Mesenteric fat pad (tissue), 1 donor: ENCODE results near the gene VSX1. TPM values are rescaled to one million over a fixed set of nuclear protein-coding genes. Genes with fewer than 3 reads are reported as not detected.

Source experiments
- DNase-seq: peaks from one replicate; pipeline ENCODE4 v3.0.0-alpha.2; 2020; ENCODE audit warnings: low spot score
- total RNA-seq: library from RNA; stranded (reverse); fragmentation: NEBNext Ultra II Directional; extraction: Animal tissue kit (Norgen Biotek cat#: 25700); gene quantifications from one replicate; pipeline ENCODE4 v1.2.1, GENCODE V29; 2021
- donor health status: DM: yes; HTN: yes; CAD: no.

Gene VSX1
- total RNA-seq, 1 donor from 2014 or later = not detected

- DNase-seq = no peak
These were observed 5.4 kb upstream of the VSX1 start for GRCh38 chr20:25087186-25087929.

GRCh38 chr20:25085756-25086495, 4.0 kb upstream of the VSX1 start:
- no peak for DNase-seq

DNA sequence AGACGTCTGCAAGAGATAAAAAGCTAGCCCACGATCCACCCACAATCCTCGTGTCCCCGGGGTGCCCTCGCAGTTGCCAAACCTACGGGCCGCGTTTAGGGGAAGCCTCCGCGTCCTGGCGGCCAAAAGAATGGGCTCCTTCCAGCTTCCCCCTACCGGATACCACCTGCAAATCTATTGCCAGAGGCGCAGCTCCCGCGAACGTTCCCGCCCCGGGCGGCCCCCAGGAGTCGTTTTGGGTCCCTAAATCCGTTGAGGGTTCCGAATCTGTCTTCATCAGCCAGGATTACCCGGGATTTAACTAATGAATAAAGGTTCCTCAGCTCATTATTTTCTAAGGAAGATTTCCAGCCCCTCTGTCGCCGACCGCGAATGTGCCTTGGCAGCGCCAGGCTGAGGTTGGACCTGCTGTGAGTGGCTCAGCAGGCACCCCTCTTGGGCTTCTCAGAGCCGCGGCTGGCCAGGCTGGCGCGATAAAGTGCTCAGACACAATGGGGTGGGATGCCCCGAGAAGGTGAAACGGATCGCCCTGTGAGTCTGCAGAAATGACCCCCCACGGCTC, 2.8 kb upstream of the VSX1 start:
- no peak for DNase-seq

DNA sequence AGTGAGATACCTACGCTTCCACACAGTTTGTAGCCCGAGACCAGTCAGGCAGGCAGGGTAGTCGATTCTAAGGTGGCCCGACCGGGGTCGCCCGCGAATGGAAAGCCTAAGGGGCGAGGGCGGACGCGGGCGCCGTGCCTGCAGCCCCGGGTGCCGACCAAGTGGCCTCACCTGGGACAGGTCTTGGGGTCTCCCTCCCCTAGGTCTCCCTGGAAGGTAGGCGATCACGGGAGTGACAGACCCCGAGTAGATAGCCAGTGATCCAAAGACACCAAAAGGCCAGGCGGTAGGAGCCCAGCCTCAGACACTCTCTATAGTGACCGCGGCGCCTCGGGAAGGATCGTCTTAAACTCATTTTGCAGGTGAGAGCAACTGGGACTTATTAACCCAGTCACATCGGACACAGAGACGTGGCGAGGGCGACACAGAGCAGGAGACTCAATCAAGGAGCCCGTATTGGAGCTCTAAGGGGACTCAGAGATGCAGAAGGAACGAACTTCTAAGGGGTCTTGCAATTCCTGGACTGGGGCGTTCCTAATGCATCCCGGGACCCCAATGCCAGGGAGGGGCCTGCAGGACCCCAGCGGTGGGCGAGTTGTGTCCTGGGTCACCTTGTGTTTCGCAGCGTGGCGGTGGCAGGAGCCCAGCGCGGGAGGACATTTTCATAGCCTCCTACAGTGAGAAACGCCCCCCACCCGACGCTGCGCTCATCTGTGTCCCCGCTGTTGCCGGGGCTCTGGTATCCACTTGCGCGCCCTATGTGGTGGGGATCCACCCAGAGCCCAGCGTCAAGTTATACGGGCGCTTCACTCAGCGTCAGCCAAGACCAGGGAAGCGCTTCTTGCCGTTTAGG, 2.1 kb upstream of the VSX1 start:
- peak; percentile 81 for DNase-seq

DNA sequence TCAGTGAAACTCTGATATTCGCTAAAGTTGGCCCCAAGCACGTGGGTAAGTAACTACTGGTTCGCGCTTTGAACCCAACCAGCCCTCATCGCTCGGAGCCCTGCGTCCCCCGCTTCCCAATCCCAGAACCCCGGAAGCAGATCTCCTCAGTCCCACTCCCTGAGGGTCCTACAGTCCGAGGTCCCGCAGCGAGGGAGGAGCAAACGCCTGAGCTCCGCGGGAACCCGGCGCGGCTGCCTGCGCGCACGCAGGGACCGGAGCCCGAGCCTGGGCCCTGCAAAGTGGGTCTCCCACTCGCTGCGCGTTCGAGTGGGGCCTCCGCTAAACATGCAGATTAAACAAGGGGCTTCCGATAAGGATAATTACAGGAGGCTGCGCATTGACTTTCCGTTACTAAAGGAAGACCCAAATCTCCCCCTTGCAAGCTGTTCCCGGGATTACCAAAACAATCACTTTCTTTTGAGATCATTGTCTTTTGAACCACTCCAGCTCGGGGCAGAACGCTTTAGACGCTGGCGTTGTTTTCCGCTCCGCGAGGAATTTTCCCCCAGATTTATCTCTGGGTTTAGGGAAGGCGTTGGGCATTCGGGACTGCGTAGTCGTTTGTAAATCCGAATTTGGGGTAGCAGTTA, 1.3 kb upstream of the VSX1 start:
- peak; percentile 57 for DNase-seq

- peak; percentile 51 for DNase-seq
These were observed 545 bp upstream of the VSX1 start for GRCh38 chr20:25082498-25082873.

DNA sequence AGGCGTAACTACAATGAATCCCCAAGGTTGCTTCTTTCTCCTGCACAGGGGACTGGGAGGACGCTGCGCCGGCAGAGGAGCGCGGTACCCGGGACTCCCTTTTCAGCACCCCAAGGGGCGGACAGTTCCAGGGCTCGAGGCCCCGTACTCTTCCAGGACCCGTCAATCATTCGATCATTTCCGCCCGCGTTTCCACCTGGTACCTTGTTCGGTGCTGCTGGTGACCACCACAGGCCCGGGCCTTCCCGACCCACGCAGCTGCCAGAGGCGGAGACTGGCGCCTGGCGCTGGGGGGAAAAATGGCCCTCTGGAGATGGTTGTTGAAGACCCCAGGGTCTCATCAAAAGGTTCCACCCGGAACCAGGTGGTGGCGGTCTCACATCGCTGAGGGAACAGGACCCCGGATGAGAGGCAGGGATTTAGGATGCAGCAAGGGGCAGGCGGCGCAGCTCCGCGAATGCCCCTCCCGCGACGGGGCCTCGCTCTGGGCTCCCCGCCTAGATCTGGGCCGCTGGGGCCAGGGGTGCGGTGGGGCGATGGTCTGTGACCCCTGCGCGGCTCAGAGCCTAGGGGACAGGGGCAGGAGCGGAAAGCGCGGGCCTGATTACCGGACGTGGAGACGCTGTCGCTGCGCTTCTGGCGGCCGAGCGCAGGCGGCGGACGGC, 744 bp downstream of the VSX1 start:
- DNase-seq = peak; percentile 74

DNA sequence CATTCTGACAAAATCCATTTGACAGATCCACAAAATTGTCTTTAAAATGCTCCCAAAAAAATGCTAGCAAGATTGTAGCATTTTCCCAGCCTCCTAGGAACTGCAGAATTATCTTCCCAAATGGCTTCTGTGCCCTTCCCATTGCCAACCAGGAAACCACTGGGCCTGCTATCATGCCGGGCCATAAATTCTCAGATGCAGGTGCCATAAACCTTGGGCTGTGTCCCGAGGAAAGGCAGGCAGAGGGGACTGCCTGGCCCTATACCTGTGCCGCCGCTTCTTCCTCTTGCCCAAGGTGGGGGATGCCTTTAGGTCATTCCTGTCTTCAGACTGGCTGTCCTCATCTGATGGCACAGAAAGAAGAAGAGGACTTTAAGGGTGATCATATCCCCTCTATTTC, 2.8 kb downstream of the VSX1 start:
- DNase-seq = no peak

- DNase-seq = no peak
These were observed 3.3 kb downstream of the VSX1 start for GRCh38 chr20:25078662-25079061.

DNA sequence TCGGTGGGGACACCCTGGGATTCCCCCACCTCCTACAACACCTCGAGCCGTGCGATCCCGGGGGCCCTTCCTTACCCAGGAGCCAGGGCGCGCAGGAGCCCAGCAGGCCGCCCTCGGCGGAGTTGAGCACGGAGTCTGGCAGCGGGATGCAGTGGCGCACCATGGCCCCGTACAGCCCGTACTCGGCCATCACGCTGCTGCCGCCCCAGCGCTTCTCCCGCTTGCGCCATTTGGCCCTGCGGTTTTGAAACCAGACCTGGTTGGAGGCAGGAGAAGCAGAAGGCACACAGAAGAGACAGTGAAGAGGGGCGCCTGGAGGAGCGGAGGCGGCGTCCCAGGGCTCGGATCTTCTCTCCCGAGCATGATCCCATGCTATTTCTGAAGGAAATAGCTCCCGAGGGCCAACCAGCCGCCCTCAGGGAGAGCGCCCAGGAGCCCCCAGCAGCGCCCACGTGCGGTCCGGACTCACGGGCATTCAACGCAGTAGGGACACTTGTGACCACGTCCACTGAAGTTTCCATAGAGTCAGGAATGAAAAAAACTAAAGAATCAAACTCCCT, 4.3 kb downstream of the VSX1 start:
- DNase-seq = no peak

DNA sequence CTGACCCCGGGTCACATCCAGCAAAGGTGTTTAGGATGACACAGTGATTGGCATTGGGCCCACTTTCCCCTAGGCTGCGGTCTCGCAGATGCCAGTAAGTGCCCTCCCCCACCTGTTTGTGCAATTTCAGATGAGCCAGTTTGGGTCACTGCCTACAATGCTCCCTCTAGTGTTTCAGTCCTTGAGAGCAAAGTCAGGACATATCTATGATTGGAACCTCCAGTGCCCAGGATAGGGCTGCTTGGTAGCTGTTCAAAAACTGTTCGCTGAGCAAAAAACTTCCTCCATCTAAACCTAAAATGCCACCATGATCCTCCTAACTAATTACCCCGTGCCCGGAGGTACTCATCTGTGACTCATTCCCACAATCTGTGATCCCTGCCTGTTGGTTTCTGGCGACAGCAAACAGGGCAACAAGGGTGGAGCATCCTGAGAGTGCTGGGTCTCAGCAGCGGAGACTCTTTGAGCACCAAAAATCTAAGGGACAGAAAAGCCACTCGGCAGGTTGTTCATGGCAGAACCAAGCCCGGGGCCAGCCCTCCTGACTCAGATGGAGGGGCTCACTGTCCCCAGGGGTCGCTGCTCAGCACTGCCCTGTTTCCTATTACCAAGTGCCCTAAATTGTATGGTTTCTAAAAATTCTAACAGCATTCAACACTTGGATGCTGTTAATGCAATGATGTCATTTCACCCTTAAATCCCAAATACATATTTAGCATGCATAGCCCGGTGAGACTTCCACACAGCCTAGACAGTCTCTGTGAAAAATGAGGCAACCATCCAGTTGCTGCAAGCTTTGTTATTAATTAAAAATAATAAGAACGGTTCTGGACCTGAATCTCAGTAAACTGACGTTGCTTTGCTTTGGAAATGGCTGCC, 5.0 kb downstream of the VSX1 start:
- no peak for DNase-seq

GRCh38 chr20:25076201-25076600, 5.7 kb downstream of the VSX1 start:
- no peak for DNase-seq

DNA sequence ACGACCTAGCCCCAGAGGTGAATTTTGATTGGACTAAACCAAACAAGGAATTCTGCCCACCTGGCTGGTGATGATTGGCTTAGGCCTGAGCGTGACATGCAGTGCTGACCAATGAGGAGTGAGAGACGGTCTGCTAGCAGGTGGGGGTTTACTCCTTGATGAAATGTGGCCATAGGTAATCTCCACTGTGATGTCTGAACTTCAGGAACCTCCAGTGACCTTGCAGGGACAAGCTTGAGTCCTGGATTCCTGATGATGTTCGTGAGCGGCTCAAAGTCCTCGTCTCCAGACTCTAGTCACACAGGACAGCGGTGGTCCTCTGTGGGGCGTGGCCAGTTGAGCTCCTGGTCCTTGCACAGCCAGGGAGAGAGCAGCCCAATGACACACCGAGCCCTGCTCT, 8.4 kb downstream of the VSX1 start:
- DNase-seq = peak; percentile 64

- DNase-seq = no peak
These were observed 9.6 kb downstream of the VSX1 start for GRCh38 chr20:25072226-25072811.

- DNase-seq = peak; percentile 62
These were observed 10.2 kb downstream of the VSX1 start for GRCh38 chr20:25071734-25072133.

DNA sequence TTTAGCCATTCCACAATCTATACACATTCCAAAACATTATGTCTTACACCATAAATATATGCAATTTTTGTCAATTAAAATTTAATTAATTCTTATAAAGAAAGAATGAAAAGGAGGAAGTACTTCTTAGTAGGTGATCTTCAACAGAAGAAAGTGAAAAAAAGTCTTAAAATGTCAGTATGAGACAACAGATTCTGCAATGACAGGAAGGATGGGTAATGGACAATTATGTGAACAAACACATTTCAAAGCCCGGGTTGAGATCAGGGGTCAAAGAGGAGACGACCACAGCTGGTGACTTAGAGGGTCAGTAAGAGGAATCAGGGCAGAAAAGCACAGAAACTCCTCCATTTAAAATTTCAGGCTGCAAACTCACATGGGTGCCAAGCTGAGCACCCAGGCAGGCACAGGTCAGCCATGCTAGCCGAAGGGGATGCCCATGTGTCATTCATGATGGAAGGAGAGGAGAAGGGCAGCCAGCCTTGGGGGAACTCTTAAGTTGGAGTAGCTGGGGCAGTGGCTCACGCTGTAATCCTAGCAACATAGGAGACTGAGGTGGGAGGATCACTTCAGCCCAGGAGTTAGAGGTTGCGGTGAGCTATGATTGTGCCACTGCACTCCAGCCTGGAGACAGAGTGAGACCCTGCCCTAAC, 11.0 kb downstream of the VSX1 start:
- DNase-seq = no peak

DNA sequence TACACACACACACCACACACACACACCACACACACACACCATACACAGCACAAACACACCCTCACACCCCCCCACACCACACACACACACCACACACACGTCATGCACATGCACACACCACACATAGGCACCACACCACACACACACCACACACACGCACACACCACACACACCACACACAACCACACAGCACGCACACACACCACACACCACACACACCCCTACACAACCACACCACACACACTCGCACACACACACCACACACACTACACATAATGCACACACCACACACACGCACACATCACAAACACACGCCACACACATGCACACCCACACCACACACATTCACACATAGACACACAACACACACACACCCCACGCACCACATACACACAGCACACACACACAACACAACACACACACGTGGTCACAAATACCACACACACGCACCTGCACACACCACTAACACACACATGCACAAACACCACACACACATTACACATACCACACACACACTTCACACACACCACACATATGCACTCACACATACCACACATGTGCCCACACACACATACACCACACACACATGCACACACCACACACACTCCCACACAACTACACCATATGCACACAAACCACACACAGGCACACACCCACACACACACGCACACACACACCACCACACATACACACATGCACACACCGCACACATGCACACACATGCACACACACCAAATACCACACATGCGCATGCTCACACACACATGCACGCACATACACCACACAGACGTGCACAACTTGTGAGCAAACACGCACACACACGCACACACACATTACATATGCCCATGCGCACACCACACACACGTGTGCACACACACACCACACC, 14.6 kb downstream of the VSX1 start:
- DNase-seq = peak; percentile 64
